ENCODE measurements around the gene NCR2. TPM values are rescaled to one million over a fixed set of nuclear protein-coding genes. Genes with fewer than 3 reads are reported as not detected.

NCR2 gene
- total RNA-seq, 1 experiment from 2014 or later: not detected

DNA sequence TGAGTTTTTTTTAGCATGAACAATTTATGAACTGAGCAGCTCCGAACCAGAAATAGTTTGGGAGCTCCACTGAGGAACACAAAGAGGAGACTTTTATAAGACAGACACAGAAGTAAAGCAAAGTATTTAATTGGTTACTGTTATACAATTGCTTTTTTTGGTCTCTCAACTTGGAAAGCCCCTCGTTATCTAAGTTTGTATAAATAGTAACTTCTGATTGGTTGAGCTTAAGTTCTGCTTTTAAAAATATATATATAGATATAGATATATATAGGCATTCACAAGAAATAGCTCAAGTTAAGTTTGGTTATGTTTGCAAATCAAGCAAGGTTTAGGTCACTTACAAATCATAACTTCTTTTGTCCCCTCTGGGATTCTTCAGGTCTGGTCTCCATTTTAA, 20.2 kb upstream of the NCR2 start:
- CTCF ChIA-PET: interaction anchor here (1.3 kb wide), 1 partner anchor 9 kb away, joined by 14 read pairs; no protein-coding TSS in a partner anchor
- no peaks in the 10 kb centered on the region for H3K9me2 ChIP-seq (ENCODE audit: insufficient read depth)
- H3K9me3 ChIP-seq (ENCODE audit: control insufficient read depth in 1 of 2, insufficient read depth in 1 of 2, low read depth in 1 of 2, low read length in 2 of 2): no peaks in the 10 kb centered on the region
- no peaks in the 10 kb centered on the region for H3K36me3 ChIP-seq (ENCODE audit: control insufficient read depth in 1 of 2, insufficient read depth in 2 of 2, low read length in 2 of 2)
- BruUV-seq (replicated peaks): no TSS peak
- ATAC-seq (no peak), DNase-seq (ENCODE audit: low read depth, low spot score) (no peak)
- H4K20me1 ChIP-seq (ENCODE audit: insufficient read depth): no peaks in the 10 kb centered on the region
- RAD21 ChIA-PET (ENCODE audit: low non-redundant PET in 1 of 2, low total read pairs in 2 of 2, uncharacterized antibody in 2 of 2, unreplicated experiment in 2 of 2): no interaction called here
- H3K4me2 ChIP-seq (ENCODE audit: low read length): no peak overlapping the region
- POLR2A ChIA-PET: interaction anchor here (0.5 kb wide), 1 partner anchor 408 kb away, joined by 5 read pairs; no protein-coding TSS in a partner anchor
- peaks cover 48% of the 10 kb centered on the region for H3K27me3 ChIP-seq (ENCODE audit: insufficient read depth, low read length)
- peaks cover 3 to 8% of the 10 kb centered on the region in 2 experiments for H3K4me1 ChIP-seq (ENCODE audit: control insufficient read depth in 1 of 2, insufficient read depth in 2 of 2, low read length in 2 of 2)
- H3K79me2 ChIP-seq (ENCODE audit: insufficient read depth, low read length): no peaks in the 10 kb centered on the region
- H3K27ac ChIP-seq (ENCODE audit: low read depth, low read length): no peak overlapping the region
- H3K9ac ChIP-seq (ENCODE audit: low read length): no peak overlapping the region
- TF ChIP-seq, protein P1, sequence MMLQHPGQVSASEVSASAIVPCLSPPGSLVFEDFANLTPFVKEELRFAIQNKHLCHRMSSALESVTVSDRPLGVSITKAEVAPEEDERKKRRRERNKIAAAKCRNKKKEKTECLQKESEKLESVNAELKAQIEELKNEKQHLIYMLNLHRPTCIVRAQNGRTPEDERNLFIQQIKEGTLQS (IDR thresholded peaks at IDR 0.05): no peak
- TF ChIP-seq EZH2 (IDR thresholded peaks at IDR 0.05) (no peak), SRF (IDR thresholded peaks at IDR 0.05; ENCODE audit: low read depth) (no peak), SP1 (IDR thresholded peaks at IDR 0.05; ENCODE audit: low read depth) (no peak), POLR2AphosphoS5 (IDR thresholded peaks at IDR 0.05; ENCODE audit: low read depth, low read length) (no peak), TCF7L2 (IDR thresholded peaks at IDR 0.05; ENCODE audit: borderline replicate concordance, extremely low read depth, insufficient read depth, insufficient read length) (no peak), EZH2phosphoT487 (IDR thresholded peaks at IDR 0.05; ENCODE audit: borderline replicate concordance) (no peak), POLR2A (IDR thresholded peaks at IDR 0.05; ENCODE audit: borderline replicate concordance, extremely low read depth, insufficient read depth, insufficient read length) (no peak), CBX3 (IDR thresholded peaks at IDR 0.05; ENCODE audit: low read depth) (no peak)
- TF ChIP-seq, protein P2, sequence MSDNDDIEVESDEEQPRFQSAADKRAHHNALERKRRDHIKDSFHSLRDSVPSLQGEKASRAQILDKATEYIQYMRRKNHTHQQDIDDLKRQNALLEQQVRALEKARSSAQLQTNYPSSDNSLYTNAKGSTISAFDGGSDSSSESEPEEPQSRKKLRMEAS (IDR thresholded peaks at IDR 0.05): no peak
- no peak overlapping the region for H3K4me3 ChIP-seq (replicated peaks in 1 of 2; ENCODE audit: low read depth in 1 of 2, low read length in 2 of 2)
- no peak overlapping the region for H2AFZ ChIP-seq (ENCODE audit: low read depth, low read length, poor library complexity, severe bottlenecking)
- intact Hi-C loops (cut with micrococcal nuclease): loop anchor here (5.0 kb wide), 2 partner anchors 308 to 418 kb away; no protein-coding TSS in a partner anchor
